Mesenchymal stem cell (in vitro differentiated cells and primary cell): ENCODE results near the gene TBK1.
A peak's percentile ranks its signal among the peaks of the same experiment; 100 is the strongest.

Experiments used
- DNase-seq: peaks from one replicate; pipeline ENCODE4 v3.0.0-alpha.2; 2013
- H2AFZ ChIP-seq: one replicate; pipeline ENCODE4 v1.6.1; 2013; ENCODE audit warnings: low read depth, mild to moderate bottlenecking, control low read depth, inconsistent platforms, low read length, moderate library complexity
- H2AK5ac ChIP-seq: 2 replicates; pipeline ENCODE4 v1.6.1; 2013; ENCODE audit warnings: low read length, moderate library complexity, mild to moderate bottlenecking, inconsistent platforms; ENCODE audit not compliant: severe bottlenecking
- H2BK120ac ChIP-seq: one replicate; pipeline ENCODE4 v1.6.1; 2013; ENCODE audit warnings: low read depth, mild to moderate bottlenecking, inconsistent platforms, low read length, moderate library complexity
- H2BK12ac ChIP-seq, 2 experiments: one replicate each; pipeline ENCODE4 v1.6.1; 2013; ENCODE audit warnings: inconsistent platforms in 2 of 2, low read length in 2 of 2, mild to moderate bottlenecking in 2 of 2, moderate library complexity in 2 of 2, control low read depth in 1 of 2
- H2BK15ac ChIP-seq: one replicate; pipeline ENCODE4 v1.6.1; 2013; ENCODE audit warnings: mild to moderate bottlenecking, low read depth, inconsistent platforms; ENCODE audit not compliant: poor library complexity, severe bottlenecking
- H2BK5ac ChIP-seq: 2 replicates; pipeline ENCODE4 v1.6.1; 2013; ENCODE audit warnings: low read depth, mild to moderate bottlenecking, low read length, control low read depth, inconsistent platforms; ENCODE audit not compliant: poor library complexity, severe bottlenecking
- H3K14ac ChIP-seq, 2 experiments: one replicate each; pipeline ENCODE4 v1.6.1; 2013; ENCODE audit warnings: inconsistent platforms in 2 of 2, low read length in 2 of 2, control low read depth in 1 of 2, mild to moderate bottlenecking in 1 of 2, moderate library complexity in 1 of 2
- H3K18ac ChIP-seq, 2 experiments: one replicate each; pipeline ENCODE4 v1.6.1; 2013; ENCODE audit warnings: inconsistent platforms in 2 of 2, low read length in 2 of 2, control low read depth in 1 of 2, low read depth in 1 of 2, mild to moderate bottlenecking in 1 of 2
- H3K23ac ChIP-seq, 2 experiments: one replicate each; pipeline ENCODE4 v1.6.1; 2013; ENCODE audit warnings: inconsistent platforms in 2 of 2, low read length in 2 of 2, mild to moderate bottlenecking in 2 of 2, moderate library complexity in 2 of 2, control low read depth in 1 of 2
- H3K27ac ChIP-seq: 2 replicates; pipeline ENCODE4 v1.5.1; 2013; ENCODE audit warnings: mild to moderate bottlenecking, moderate library complexity, low read length, control low read depth, inconsistent platforms; ENCODE audit not compliant: poor library complexity, severe bottlenecking
- H3K27me3 ChIP-seq, 2 experiments: 2 replicates each; pipeline versions ENCODE4 v1.6.1 to v1.7.0; 2013; ENCODE audit warnings: low read length in 2 of 2, mild to moderate bottlenecking in 2 of 2, moderate library complexity in 2 of 2, control low read depth in 1 of 2, inconsistent platforms in 1 of 2; ENCODE audit not compliant: control insufficient read depth in 1 of 2, insufficient read depth in 1 of 2
- H3K36me3 ChIP-seq, 2 experiments: 2 replicates each; pipeline versions ENCODE4 v1.6.1 to v1.7.0; 2013; ENCODE audit warnings: low read length in 2 of 2, control low read depth in 1 of 2, inconsistent platforms in 1 of 2, low read depth in 1 of 2, mild to moderate bottlenecking in 1 of 2; ENCODE audit not compliant: insufficient read depth in 2 of 2, control insufficient read depth in 1 of 2
- H3K4ac ChIP-seq, 2 experiments: one replicate each; pipeline ENCODE4 v1.6.1; 2013; ENCODE audit warnings: inconsistent platforms in 2 of 2, low read length in 2 of 2, mild to moderate bottlenecking in 2 of 2, moderate library complexity in 2 of 2, control low read depth in 1 of 2, low read depth in 1 of 2
- H3K4me1 ChIP-seq: 2 replicates; pipeline ENCODE4 v1.6.1; 2013; ENCODE audit warnings: low read depth, low read length, control low read depth; ENCODE audit not compliant: control insufficient read depth, insufficient read depth
- H3K4me2 ChIP-seq: 2 replicates; pipeline ENCODE4 v1.6.1; 2013; ENCODE audit warnings: low read length, mild to moderate bottlenecking, inconsistent platforms; ENCODE audit not compliant: poor library complexity, severe bottlenecking
- H3K4me3 ChIP-seq, 2 experiments: 2 replicates each; pipeline versions ENCODE4 v1.5.1 to v1.7.0; 2013; ENCODE audit warnings: low read length in 2 of 2, mild to moderate bottlenecking in 2 of 2, control low read depth in 1 of 2, low read depth in 1 of 2; ENCODE audit not compliant: insufficient read depth in 1 of 2
- H3K79me1 ChIP-seq: replicated peaks from 2 replicates; pipeline ENCODE4 v1.6.1; 2013; ENCODE audit warnings: mild to moderate bottlenecking, control low read depth, low read length, inconsistent platforms; ENCODE audit not compliant: poor library complexity, severe bottlenecking
- H3K9ac ChIP-seq: 2 replicates; pipeline ENCODE4 v1.7.0; 2013; ENCODE audit warnings: mild to moderate bottlenecking, low read length, moderate library complexity
- H3K9me3 ChIP-seq: 2 replicates; pipeline ENCODE4 v1.7.0; 2013; ENCODE audit warnings: mild to moderate bottlenecking, low read length; ENCODE audit not compliant: control insufficient read depth
- H4K8ac ChIP-seq: one replicate; pipeline ENCODE4 v1.6.1; 2013; ENCODE audit warnings: inconsistent platforms, mild to moderate bottlenecking, low read length, moderate library complexity
- H4K91ac ChIP-seq: one replicate; pipeline ENCODE4 v1.6.1; 2013; ENCODE audit warnings: mild to moderate bottlenecking, low read length, inconsistent platforms
- WGBS: methylation state at CpG from one replicate; pipeline ENCODE4 v1.1.7; 2013; ENCODE audit warnings: mixed read lengths; 5-methylcytosine and 5-hydroxymethylcytosine counted together

TBK1 gene

DNA sequence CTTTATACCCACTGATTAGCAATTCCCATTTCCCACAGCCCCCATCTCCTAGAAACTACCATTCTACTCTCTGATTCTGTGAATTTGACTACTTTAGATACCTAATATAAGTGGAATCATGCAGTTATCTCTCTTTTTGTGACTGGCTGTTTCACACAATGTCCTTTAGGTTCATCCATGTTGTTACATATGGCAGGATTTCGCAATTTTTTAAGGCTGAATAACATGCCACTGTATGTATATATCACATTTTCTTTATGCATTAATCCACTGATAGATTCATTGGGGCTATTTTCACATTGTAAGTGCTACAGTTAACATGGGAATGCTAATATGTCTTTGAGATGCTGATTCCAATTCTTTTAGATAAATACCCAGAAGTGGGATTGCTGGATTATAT is 11.8 kb upstream of the TBK1 start:
- Histone ChIP-seq H2BK15ac (no peak overlapping the region), H3K9ac (no peak overlapping the region), H2AK5ac (no peak overlapping the region), H2AFZ (no peak overlapping the region), H3K9me3 (no peaks in the 10 kb centered on the region), H3K27me3 (no peaks in the 10 kb centered on the region), H3K4ac (no peak overlapping the region), H4K91ac (no peak overlapping the region), H2BK120ac (no peak overlapping the region), H3K36me3 (peaks cover 28 to 96% of the 10 kb centered on the region in 2 experiments), H2BK12ac (no peak overlapping the region), H3K23ac (no peak overlapping the region), H3K4me1 (no peaks in the 10 kb centered on the region), H4K8ac (no peak overlapping the region), H3K4me3 (no peak overlapping the region), H3K14ac (no peak overlapping the region), H3K79me1 (peaks cover 16% of the 10 kb centered on the region), H3K18ac (no peak overlapping the region), H3K27ac (no peak overlapping the region), H2BK5ac (no peak overlapping the region), H3K4me2 (no peak overlapping the region)
- no peak for DNase-seq
- WGBS: 100% methylated on average over 1 of the region's 1 CpG

DNA sequence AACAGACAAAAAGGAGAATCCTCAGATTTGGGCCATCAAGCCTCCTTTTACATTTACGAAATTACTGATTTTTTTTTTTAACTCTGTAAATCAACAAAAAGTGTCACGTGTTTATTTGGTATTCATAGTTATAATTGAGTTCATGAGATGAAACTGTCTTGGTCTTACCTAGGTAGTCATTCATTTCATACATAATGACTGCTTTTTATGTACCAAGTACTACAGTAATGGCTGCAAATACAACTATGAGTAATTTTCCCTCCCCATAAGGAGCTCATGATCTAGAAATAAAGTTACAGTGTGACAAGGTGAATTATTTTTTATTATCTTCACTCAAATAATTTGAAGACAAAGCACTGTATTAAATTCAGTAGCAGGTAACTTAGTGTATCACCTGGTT is 6.4 kb upstream of the TBK1 start:
- Histone ChIP-seq H3K14ac (no peak overlapping the region), H3K4ac (no peak overlapping the region), H2AK5ac (no peak overlapping the region), H3K4me1 (no peaks in the 10 kb centered on the region), H3K27ac (no peak overlapping the region), H3K36me3 (peaks cover 28 to 91% of the 10 kb centered on the region in 2 experiments), H3K18ac (no peak overlapping the region), H2BK5ac (no peak overlapping the region), H3K4me2 (no peak overlapping the region), H3K79me1 (peaks cover 14% of the 10 kb centered on the region), H3K9ac (no peak overlapping the region), H4K8ac (no peak overlapping the region), H3K23ac (no peak overlapping the region), H4K91ac (no peak overlapping the region), H2BK15ac (no peak overlapping the region), H3K9me3 (no peaks in the 10 kb centered on the region), H2BK12ac (no peak overlapping the region), H2BK120ac (no peak overlapping the region), H3K4me3 (no peak overlapping the region), H3K27me3 (no peaks in the 10 kb centered on the region), H2AFZ (no peak overlapping the region)
- WGBS: no CpG with 5 or more reads among the region's 2 CpGs
- no peak for DNase-seq

DNA sequence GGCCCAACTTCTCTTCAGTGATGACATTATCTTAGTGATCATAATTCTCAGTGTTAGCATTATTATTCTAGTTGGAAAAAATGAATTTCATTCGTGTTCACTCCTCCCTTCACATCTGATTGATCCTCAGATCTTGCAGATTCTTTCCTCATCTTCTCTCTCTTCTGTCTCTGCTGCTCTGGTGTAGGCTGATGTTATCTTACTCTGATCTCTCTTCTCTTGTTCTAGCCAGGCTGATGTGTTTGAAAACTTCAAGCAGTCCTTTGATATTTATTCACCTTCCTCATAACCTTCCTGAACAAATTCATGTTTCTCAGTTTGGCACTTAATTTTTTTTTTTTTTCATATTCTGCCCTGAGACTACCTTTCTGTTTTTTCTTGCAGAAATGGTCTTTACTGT is 5.6 kb upstream of the TBK1 start:
- no peak for DNase-seq
- H2AK5ac ChIP-seq: no peak overlapping the region

DNA sequence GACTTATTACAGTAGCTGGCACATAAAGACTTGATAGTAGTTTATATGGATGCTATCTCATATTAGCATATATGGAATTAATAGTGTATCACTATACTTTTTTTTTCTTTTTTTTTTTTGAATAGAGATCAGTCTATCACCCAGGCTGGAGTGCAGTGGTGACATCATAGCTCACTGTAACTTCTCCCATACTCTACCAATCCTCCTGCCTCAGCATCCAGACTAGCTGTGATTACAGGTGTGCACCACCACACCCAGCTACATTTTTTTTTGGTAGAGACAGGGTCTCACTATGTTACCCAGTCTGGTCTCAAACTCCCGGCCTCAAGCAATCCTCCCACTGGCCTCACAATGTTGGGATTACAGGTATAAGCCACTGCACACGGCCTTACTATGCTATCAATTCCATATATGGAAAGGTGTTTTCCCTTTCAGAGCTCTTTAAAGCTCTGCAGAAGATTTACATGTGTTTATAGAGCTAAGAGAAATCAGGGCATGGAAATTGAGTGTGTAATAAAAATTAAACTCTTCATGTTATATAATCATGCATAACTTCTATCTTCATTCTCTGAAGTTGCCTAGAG is 1.8 kb upstream of the TBK1 start:
- H2BK120ac ChIP-seq: no peak overlapping the region
- no peak overlapping the region for H4K91ac ChIP-seq
- no peak overlapping the region for H4K8ac ChIP-seq
- no peak overlapping the region for H2AK5ac ChIP-seq
- peaks cover 3% of the 10 kb centered on the region for H3K4me1 ChIP-seq
- H3K4ac ChIP-seq: no peak overlapping the region
- DNase-seq: no peak
- peaks cover 1% of the 10 kb centered on the region for H3K79me1 ChIP-seq
- peaks cover 12 to 47% of the 10 kb centered on the region in 2 experiments for H3K36me3 ChIP-seq
- no peak overlapping the region for H2AFZ ChIP-seq
- no peak overlapping the region for H2BK5ac ChIP-seq
- no peak overlapping the region for H3K27ac ChIP-seq
- H3K4me2 ChIP-seq: no peak overlapping the region
- no peak overlapping the region for H3K18ac ChIP-seq
- no peaks in the 10 kb centered on the region for H3K9me3 ChIP-seq
- WGBS: 100% methylated on average over 2 of the region's 2 CpGs
- no peak overlapping the region for H3K14ac ChIP-seq
- H2BK15ac ChIP-seq: no peak overlapping the region
- peak overlapping the region; percentile 98 for H3K9ac ChIP-seq
- H2BK12ac ChIP-seq: peak overlapping the region in 1 of 2 experiments; percentile 63
- H3K23ac ChIP-seq: peak overlapping the region in 1 of 2 experiments; percentile 24
- no peaks in the 10 kb centered on the region for H3K27me3 ChIP-seq
- no peak overlapping the region for H3K4me3 ChIP-seq

More for the DNA sequence above, 5.6 kb upstream of the TBK1 start:
- no peak overlapping the region for H3K4ac ChIP-seq
- H3K4me2 ChIP-seq: no peak overlapping the region
- H3K36me3 ChIP-seq: peaks cover 28 to 83% of the 10 kb centered on the region in 2 experiments
- no peaks in the 10 kb centered on the region for H3K9me3 ChIP-seq
- H3K23ac ChIP-seq: no peak overlapping the region
- no peaks in the 10 kb centered on the region for H3K4me1 ChIP-seq
- no peak overlapping the region for H2AFZ ChIP-seq
- no CpG with 5 or more reads among the region's 1 CpG for WGBS
- no peak overlapping the region for H3K18ac ChIP-seq
- H3K14ac ChIP-seq: no peak overlapping the region
- H2BK15ac ChIP-seq: no peak overlapping the region
- H4K8ac ChIP-seq: no peak overlapping the region
- peaks cover 14% of the 10 kb centered on the region for H3K79me1 ChIP-seq
- H3K4me3 ChIP-seq: no peak overlapping the region
- H2BK5ac ChIP-seq: no peak overlapping the region
- no peak overlapping the region for H4K91ac ChIP-seq
- no peaks in the 10 kb centered on the region for H3K27me3 ChIP-seq
- H3K9ac ChIP-seq: peak overlapping the region; percentile 26
- H2BK120ac ChIP-seq: no peak overlapping the region
- H3K27ac ChIP-seq: no peak overlapping the region
- no peak overlapping the region for H2BK12ac ChIP-seq
